Measurements from ENCODE around the gene MAP3K13.
A peak's percentile ranks its signal among the peaks of the same experiment; 100 is the strongest.

MAP3K13 gene, protein sequence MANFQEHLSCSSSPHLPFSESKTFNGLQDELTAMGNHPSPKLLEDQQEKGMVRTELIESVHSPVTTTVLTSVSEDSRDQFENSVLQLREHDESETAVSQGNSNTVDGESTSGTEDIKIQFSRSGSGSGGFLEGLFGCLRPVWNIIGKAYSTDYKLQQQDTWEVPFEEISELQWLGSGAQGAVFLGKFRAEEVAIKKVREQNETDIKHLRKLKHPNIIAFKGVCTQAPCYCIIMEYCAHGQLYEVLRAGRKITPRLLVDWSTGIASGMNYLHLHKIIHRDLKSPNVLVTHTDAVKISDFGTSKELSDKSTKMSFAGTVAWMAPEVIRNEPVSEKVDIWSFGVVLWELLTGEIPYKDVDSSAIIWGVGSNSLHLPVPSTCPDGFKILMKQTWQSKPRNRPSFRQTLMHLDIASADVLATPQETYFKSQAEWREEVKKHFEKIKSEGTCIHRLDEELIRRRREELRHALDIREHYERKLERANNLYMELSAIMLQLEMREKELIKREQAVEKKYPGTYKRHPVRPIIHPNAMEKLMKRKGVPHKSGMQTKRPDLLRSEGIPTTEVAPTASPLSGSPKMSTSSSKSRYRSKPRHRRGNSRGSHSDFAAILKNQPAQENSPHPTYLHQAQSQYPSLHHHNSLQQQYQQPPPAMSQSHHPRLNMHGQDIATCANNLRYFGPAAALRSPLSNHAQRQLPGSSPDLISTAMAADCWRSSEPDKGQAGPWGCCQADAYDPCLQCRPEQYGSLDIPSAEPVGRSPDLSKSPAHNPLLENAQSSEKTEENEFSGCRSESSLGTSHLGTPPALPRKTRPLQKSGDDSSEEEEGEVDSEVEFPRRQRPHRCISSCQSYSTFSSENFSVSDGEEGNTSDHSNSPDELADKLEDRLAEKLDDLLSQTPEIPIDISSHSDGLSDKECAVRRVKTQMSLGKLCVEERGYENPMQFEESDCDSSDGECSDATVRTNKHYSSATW

DNA sequence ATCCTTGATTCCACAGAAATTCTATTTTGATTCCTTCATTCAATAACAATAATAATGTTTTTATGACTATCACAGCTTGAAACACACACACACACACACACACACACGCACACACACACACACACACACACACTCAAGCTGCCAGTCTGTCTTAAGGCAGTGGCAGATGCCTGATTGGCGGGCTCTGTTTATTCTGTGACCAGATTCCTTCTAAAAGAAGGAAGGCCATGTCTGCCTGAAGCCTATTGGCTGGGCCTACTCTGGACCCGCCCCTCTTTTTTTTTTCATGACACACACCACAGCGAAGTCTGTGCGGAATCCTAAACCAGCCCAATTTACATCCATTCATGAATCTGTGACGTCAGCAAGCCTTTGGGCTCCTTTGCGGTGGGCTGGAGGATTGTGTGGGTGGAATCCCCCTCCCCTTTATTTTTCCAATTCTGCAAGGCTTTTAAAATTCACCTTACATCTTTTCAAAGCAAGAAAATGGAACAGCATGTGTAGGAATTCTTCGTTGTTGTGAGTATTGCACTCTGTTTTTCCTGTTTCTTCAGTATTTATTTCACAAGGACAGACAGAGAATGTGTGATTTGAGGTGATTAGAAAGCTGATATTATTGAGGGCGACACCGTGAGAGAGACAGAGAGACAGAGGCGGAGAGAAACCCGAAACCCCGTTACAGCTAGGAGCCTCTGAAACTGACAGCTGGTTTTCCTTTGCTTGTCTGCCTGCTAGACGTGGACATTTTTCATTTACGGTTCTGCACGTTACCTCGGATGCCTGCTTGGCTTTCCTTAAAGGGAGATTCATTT lies at the start of gene MAP3K13:
MAP3K13 (plus strand) TSS at position 287 of the 812 bp plus-strand sequence. CDS start 65,446 bp downstream, outside the sequence.
- no peak for DNase-seq (ENCODE audit: low spot score)

DNA sequence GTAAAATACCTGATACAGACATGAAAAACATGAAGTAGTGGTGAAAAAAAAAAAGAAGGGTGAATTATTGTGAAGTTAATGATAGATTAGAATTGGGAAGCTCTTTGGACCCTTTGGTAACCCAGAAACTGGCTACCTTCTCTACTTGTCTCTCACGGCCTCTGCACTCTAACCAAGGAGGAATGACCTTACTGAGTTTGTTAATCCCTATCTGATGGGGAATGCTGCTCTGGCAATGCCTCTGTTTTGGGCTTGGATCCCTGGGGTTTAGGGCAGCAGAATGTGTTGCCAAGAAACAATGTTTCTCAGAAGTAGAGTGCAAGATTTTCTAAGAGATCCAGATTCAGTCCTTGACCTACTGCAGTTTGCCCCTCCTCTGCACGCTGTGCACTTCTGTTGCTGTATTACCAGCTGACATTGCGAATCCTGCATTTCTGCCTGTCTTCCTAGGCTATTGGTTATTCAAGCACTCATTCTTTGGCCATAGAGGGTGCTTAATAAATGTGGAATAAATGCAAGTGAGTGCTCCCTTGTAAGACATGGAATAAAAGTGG lies 49.2 kb upstream of the MAP3K13 start:
- DNase-seq (ENCODE audit: low spot score): no peak

DNA sequence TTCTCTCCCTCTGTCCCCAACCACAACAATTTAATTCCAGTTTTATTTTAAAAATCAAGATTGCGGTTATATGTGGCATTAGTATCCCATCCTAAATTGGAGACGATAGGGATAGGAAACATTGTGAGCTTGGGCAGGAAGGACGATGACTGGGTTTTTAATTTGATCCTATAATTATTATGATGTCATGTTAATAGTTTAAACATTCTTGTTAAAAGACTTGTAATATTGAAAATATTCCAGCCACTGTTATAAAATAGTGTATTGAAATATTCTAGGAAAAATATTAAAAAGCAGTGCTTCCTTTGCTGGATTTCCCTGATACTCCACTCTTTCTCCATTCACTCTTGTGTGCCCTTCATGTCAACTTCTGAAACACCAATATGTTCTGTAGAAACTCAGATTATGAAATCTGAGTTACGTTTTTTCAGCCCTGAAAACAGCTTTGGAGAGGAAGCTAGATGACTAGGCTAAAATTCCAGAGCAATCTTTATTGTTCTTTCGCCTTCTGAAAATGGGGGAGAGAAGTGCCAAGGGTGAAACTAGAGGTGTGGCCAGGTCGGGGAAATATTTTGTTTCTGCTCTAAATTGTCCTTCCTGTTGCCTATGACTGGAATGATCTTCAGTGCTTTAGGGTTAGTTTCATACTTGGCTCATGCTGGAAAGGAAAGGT lies 46.1 kb upstream of the MAP3K13 start:
- DNase-seq (ENCODE audit: low spot score): no peak

DNA sequence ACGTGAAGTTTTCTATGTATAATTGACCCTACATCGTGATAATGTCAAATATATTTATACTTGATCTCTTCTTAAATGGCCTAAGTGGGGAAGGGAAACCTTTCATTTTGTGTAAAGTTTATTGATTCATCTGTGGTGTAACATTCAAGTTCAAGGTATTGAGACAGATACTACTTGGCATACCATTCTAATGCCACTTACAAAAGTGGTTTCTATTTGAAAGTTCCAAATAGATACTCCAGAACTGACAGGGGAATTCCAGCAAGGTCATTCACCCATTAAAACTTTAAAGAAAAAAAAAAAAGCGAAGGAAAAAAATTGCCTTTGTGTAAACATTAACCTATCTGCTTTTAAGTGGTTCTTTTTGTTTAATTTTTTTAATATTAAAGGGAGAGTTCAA lies 45.3 kb upstream of the MAP3K13 start:
- no peak for DNase-seq (ENCODE audit: low spot score)

DNA sequence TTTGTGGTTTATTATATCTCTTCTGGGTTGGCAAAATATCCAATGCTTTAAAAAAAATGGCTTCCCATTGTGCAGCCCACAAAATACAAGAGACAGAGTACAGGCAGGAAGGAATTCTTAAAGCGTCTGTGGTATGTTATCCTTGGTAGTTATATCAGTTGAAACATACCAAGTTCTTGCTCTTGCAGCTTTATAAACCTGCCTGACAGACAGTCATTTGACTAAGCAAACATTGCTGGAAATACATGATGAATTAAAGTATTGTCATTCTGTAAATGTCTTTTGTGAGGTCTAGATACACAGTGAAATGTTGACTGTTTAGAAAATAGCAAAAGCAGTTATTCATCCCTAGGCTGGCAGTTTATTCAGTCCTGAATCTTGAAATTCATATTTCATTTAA lies 44.8 kb upstream of the MAP3K13 start:
- no peak for DNase-seq (ENCODE audit: low spot score)

DNA sequence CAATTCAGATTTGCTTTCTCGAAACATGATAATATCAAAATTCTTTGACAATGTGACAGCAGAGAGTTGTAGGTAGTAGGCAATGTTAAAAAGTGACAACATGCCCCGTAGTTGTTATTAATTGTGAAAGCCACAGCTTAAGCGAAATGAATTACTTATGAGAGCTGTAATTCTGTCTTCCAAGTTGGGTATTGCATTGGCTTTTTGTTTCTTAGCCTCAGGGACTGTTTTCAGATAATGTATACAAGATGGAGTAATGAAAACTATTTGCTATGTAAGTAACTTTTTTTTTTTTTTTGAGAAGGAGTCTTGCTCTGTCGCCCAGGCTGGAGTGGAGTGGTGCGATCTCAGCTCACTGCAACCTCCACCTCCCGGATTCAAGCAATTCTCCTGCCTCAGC lies 43.1 kb upstream of the MAP3K13 start:
- DNase-seq (ENCODE audit: low spot score): no peak

DNA sequence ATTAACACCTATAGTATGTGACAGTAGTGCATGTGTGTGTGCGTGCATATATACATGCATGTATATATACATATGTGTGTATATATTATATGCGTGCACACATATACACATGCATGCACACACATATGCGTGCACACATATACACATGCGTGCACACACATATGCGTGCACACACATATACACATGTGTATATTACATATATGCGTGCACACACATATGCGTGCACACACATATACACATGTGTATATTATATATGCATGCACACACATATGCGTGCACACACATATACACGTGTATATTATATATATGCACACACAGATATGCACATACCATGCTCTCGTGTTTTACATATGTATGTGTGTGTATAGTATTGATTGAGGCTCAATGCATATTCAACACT lies 42.0 kb upstream of the MAP3K13 start:
- DNase-seq (ENCODE audit: low spot score): no peak

DNA sequence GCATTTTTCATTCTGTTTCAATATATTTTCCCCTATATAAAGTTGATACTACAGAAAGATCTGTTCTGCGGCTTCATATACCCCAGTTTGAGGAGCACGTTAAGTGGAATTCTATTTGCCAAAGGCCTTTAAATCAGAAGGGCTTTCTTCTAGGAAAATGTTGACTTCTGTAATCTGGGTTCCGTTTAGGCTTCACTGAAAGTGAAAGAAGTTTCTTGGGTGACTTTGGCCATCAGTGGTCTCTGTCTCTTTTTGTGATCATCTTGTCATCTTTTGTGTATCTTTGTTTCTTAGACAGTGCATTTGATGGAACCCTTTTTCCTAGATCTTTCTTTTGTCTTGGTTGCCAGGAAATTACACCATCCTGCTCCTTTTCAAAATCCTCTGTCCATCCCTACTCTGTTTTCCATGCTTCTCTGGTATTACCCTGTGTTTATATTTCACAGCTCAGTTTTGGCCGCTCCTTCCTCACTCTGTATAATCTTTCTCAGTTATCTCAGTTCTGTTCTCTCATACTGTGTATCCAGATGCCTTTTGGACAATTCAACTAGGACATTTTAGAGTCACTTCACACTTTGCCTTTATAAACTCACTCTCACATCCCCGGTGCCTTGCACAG lies 40.7 kb upstream of the MAP3K13 start:
- DNase-seq (ENCODE audit: low spot score): no peak

DNA sequence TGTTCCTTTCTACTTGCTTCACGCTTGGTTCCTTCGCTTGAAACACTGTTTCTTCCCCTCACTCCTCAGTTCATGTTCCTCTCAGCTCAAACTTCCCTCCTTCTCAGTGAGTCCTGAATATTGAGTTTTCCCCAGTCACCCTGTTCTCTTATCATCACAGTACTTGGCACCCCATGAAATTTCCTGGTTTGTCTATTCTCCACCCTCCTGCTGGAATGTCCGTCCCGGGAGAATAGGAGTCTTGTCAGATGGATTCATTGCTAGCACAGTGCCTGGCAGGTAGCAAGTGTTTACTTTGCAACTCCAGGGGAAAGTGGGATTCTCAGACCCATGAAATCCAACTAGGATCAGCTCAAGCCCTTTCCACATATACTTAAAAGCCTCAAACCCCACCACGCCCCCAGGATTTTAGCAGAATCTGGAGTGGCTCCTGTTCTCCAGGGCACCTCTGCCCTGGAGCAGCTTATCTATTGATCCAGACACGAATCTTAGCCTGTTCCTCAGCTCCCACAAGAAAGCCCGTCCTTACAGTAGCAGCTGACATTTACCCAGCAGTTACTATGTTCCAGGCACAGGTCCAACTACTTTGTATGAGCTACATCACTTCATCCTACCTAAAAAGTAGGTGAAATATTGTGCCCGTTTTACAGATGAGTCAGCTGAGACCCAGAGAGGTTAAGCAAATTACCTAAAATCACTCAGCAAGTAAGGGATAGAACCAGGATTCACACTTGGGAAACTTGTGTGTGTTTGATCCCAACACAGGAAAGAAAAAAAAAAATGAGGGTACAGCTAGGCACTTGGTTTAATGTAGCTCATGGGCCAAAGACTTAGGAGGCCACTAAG lies 36.8 kb upstream of the MAP3K13 start:
- no peak for DNase-seq (ENCODE audit: low spot score)

DNA sequence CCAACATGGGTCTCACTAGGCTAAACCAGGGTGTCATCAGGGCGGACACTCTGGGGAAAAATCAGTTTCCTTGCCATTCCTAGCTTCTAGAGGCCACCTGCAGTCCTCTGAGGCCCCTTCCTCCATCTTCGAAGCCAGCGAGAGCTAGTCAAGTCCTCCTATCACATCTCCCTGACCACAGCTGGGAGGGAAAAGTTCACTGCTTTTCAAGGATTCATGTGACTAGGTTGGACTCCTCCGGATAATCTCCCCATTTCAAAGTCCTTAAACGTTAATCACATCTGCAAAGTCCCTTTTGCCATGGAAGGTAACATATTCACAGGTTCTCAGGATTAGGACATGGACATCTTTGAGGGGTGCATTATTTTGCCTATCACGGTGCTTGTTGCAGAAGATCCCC lies 35.9 kb upstream of the MAP3K13 start:
- DNase-seq (ENCODE audit: low spot score): no peak

DNA sequence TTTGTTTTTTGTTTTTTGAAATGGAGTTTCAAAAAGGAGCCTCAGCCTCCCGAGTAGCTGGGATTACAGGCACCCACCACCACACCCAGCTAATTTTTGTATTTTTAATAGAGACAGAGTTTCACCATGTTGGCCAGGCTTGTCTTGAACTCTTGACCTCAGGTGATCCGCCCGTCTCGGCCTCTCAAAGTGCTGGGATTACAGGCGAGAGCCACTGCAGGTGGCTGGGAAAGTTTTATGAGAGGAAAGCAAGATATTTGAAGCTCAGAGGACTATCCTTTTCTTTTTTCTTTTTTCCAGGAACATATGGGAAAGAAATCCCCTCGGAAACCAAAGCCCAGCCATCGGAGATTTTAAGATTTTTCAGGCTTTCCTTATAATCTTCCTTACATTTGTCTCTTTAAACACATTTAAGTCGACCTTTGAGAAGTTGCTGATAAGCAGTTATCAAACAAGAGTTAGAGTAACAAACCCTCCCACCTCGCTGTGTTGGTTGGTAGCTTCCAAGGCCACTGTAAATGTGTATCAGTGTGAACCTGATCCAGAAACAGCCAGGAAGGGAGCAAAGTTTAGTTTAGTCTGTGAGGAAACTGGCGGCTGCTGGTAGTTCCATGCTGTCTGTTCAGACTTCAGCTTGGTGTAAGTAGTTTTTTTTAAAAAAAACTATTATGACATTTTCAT lies 34.5 kb upstream of the MAP3K13 start:
- peak; percentile 64 for DNase-seq (ENCODE audit: low spot score)

DNA sequence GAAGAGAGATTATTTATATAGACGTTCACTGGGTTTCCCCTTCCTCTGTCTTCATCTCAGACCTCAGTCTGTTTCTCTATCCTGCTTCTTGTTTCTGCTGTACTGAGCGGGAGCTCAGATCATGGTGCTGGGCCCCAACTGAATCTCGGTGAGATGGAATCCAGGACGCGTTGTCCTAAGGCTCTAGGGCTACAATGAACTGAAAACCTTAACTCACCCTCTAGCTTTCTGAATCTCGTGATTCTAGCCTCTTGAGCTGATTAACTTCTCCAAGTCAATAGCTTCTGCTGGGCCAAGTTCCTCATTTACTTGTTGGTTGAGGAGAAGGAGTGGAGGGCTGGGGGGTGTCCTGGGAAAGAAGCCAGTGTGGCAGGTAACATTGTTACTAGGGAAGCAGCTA lies 32.7 kb upstream of the MAP3K13 start:
- no peak for DNase-seq (ENCODE audit: low spot score)

DNA sequence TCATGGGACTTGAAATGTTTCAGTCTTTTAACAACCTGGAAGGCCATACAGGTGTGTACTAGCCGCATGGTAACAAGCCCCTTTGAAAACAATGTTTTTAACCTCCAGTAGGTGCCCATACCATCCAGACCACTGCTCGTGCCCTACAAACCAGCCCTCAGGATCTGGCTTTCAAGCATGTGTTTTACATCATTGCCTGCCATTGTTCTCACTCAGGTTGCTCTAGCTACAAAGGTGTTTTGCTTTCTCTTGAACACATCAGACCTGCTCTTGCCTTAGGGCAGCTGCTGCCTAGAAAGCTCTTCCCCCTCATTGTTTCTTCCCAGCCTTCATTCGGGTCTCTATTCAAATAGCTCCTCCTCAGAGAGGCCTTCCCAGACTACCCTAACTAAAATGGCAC lies 32.3 kb upstream of the MAP3K13 start:
- DNase-seq (ENCODE audit: low spot score): no peak

DNA sequence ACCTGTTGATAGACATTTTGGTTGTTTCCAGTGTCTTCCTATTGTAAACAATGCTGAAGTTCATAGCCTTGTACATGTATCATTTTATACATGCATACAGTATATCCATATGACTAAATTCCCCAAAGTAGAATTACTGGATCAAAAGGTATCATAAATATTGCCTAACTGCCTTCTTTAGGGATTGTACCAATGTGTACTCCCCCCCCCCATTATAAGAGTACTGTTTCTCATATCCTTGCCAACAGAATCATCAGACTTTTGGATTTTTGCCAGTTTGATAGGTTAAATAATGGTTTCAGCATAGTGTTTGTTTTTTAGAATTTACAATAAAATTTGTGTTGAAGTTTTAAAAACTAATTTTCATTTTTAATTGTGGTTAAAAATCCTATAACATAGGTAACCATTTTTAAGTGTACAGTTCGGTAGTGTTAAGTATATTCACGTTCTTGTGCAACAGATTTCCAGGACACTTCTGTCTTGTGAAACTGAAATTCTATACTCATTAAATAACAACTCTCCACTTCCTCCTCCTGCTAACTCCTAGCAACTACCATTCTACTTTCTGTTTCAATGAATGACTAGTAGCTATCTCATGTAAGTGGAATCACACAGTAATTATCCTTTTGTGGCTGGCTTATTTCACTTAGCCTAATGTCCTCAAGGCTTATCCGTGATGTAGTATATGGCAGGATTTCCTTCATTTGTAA lies 30.8 kb upstream of the MAP3K13 start:
- DNase-seq (ENCODE audit: low spot score): no peak

DNA sequence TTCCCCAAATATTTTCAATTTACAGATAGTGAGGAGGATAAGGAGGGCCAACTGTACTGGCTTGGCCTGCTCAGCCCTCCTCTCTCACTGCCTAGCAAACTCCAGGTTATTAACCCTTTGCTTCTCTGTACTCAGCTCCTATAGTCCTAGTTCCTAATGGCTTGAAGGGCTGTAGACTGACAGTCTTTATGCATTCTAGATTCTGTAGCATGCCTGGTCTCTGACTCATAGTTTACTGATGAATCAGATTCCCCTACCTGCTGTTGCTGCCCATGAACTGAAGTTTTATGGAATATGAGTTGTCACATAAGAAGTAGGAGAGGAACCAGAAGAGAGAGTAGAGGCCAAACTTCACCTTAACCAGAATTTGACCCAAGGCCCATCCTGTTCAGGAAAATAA lies 27.1 kb upstream of the MAP3K13 start:
- no peak for DNase-seq (ENCODE audit: low spot score)

DNA sequence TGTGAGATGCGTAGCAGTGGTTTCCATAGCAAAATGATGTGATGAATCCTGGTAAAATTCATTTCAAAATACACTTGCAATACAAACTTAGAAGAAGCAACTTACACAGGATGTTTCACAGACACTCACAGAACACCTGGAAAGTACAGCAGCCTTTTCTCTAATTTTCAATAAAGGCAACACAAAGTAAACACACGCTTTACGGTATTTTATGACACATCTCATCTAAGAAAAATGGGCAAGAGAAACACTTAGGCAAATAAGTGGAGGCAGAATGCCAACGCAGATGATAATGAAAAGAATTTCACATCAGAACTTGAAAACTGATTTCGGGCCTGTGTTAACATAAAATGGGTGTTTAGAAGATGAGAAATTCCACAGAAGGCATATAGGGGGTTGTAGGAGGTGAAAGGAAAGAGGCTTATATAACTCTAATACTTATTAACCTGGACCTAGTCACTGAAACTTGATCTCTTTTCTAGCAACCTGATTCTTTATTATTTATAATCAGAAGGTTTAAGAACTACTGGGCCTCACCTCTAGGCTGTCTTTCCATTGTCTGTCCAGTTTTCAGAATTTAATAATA lies 25.6 kb upstream of the MAP3K13 start:
- no peak for DNase-seq (ENCODE audit: low spot score)

DNA sequence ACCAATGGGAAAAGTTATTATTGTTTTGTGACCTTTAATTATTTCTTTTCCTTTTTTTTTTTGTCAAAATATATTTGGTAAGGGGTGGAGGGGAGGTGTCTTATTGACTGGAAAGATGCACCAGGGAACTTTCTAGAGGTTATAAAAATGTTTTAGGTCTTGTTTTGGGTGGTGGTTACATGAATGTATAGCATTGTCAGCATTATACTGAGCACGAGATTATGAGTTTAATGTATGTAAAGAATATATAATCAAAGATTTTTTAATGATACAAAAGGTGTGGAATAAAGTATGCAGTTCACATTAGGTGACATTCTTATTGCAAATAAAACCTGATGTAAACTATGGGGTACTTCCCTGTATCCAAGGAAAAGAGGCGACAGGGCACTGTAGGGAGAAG lies 23.0 kb upstream of the MAP3K13 start:
- no peak for DNase-seq (ENCODE audit: low spot score)

DNA sequence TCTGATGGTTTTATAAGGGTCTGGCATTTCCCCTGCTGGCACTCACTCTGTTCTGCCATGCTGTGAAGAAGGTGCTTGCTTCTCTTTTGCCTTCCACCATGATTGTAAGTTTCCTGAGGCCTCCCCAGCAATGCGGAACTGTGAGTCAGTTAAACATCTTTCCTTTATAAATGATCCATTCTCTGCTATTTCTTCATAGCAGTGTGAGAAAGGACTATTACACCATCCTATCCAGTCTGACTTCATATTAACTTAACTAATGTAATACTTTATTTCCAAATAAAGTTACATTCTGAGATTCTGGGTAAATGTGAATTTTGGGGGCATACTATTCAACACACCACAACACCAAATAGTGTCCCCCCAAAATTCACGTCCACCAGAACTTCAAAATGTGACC lies 22.2 kb upstream of the MAP3K13 start:
- DNase-seq (ENCODE audit: low spot score): no peak
